ENCODE data around the gene EFNA1.

DNA sequence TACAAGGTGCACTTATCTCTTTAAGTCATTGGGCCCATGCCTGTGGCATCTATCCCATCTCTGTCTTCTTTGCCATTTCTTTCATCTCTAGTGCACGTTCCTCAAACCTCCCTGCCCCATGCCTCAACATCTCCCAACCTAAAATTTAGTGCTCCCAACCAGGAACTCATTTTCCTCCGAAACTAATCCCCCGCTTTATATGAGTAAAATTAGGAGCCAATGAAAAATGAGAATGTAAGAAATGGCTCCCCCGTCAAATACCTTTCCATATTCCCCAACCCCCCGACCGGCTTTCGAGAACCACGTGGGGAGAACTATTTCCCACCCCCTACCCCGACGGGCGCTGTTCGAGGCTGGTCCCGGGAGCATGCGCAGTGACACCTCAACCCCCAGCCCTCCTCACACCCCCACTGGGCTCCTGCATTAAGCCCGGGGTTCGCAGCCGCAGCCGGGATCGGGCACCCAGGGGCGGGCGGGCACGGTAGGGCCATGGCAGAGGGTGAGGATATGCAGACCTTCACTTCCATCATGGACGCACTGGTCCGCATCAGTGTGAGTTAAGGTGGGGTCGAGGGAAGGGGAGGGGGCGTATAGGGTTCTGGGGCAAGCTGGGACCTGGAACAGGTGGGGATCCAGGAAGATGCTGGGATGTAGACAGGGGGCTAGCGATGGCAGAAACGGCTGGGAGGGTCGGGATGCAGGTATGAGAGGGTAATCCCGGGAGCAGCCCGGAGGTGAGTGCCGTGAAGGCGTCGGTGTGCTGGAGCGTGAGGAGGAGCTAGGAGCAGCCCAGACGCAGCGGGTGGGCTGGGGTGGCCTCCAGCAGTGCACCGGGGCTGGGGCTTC, 46.0 kb downstream of the EFNA1 start, which contains the start of gene TRIM46:
- TF ChIP-seq, protein P1, sequence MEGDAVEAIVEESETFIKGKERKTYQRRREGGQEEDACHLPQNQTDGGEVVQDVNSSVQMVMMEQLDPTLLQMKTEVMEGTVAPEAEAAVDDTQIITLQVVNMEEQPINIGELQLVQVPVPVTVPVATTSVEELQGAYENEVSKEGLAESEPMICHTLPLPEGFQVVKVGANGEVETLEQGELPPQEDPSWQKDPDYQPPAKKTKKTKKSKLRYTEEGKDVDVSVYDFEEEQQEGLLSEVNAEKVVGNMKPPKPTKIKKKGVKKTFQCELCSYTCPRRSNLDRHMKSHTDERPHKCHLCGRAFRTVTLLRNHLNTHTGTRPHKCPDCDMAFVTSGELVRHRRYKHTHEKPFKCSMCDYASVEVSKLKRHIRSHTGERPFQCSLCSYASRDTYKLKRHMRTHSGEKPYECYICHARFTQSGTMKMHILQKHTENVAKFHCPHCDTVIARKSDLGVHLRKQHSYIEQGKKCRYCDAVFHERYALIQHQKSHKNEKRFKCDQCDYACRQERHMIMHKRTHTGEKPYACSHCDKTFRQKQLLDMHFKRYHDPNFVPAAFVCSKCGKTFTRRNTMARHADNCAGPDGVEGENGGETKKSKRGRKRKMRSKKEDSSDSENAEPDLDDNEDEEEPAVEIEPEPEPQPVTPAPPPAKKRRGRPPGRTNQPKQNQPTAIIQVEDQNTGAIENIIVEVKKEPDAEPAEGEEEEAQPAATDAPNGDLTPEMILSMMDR (IDR thresholded peaks at IDR 0.05; ENCODE audit: extremely low read depth in 1 of 2, insufficient read depth in 1 of 2, low read depth in 1 of 2, low read length in 2 of 2) = no peak
- TF ChIP-seq POLR2A (IDR thresholded peaks at IDR 0.05; ENCODE audit: low read depth, low read length) (no peak), EZH2 (IDR thresholded peaks at IDR 0.05; ENCODE audit: borderline replicate concordance, low read depth, low read length, severe bottlenecking) (no peak)
